Body of pancreas (tissue), 4 donors: ENCODE results near the gene ATG16L2. TPM values are rescaled to one million over a fixed set of nuclear protein-coding genes. Genes with fewer than 3 reads are reported as not detected.

Source experiments
- microRNA-seq, 2 donors: library from miRNA; unstranded; fragments of <30 nt; microRNA quantifications; one replicate each; pipeline ENCODE4, GENCODE V29; 2016; ENCODE audit warnings: borderline number of aligned reads in 2 of 2, borderline replicate concordance in 2 of 2
- small RNA-seq: library from RNA; depleted of rRNA; stranded (forward); fragments of <200 nt; gene quantifications from one replicate; pipeline ENCODE3, GENCODE V24; 2016
- total RNA-seq, 2 donors: library from RNA; depleted of rRNA; stranded (reverse); fragments of >200 nt; gene quantifications; one replicate each; pipeline ENCODE4 v1.1.0, GENCODE V29; 2016

The ATG16L2 gene
- total RNA-seq, 2 donors from 2014 or later, result 27.5 to 28.3 TPM

Small RNAs within 50 kb of the gene (microRNA-seq; reads per million reads assigned to microRNA genes)
- 0 reads per million in 2 donors for gene MIR4692

Small RNAs within 50 kb of the gene (small RNA-seq; reads per million reads assigned to genes)
- not detected for gene MIR4692
- not detected for gene RF00019
- not detected for gene RNU6-672P

Other genes starting within 250 kb of the ATG16L2 start
- gene PDE2A, start 140.0 kb upstream of the ATG16L2 start, total RNA-seq, result 10 to 100 TPM in 1 of 2 donors, 1 to 10 TPM in 1; 7.0 to 29.3 TPM
- gene ARAP1, start 62.0 kb upstream of the ATG16L2 start, total RNA-seq, result 100 to 1,000 TPM in 1 of 2 donors, 10 to 100 TPM in 1; 63.3 to 208 TPM
- 100 to 1,000 TPM; 122 to 209 TPM for gene STARD10, start 20.4 kb upstream of the ATG16L2 start, total RNA-seq